Tongue (tissue), 2 donors: ENCODE results near the gene THBS4. TPM values are rescaled to one million over a fixed set of nuclear protein-coding genes. Genes with fewer than 3 reads are reported as not detected.

ENCODE experiments used
- DNase-seq: peaks from one replicate; pipeline ENCODE4 v3.0.0-alpha.2; 2015
- total RNA-seq: library from RNA; depleted of rRNA; stranded (reverse); fragments of >200 nt; gene quantifications from one replicate; pipeline ENCODE4 v1.2.3, GENCODE V29; 2014

Gene THBS4
- total RNA-seq, 1 donor from 2014 or later, result 789 TPM

- no peak for DNase-seq
These were observed 13.1 kb downstream of the THBS4 start for GRCh38 chr5:80048084-80048780.

GRCh38 chr5:80052464-80052863 is 17.3 kb downstream of the THBS4 start:
- DNase-seq, result no peak

GRCh38 chr5:80054682-80055081 is 19.5 kb downstream of the THBS4 start:
- no peak for DNase-seq

GRCh38 chr5:80055491-80056170 is 20.5 kb downstream of the THBS4 start:
- DNase-seq, result no peak

GRCh38 chr5:80057099-80057498 is 22.0 kb downstream of the THBS4 start:
- DNase-seq, result no peak

- DNase-seq, result no peak
These were observed 22.8 kb downstream of the THBS4 start for GRCh38 chr5:80057921-80058320.

GRCh38 chr5:80059354-80059980 is 24.3 kb downstream of the THBS4 start:
- DNase-seq, result no peak

GRCh38 chr5:80060966-80061365 is 25.8 kb downstream of the THBS4 start:
- peak; percentile 52 for DNase-seq

GRCh38 chr5:80061547-80061946 is 26.4 kb downstream of the THBS4 start:
- DNase-seq, result no peak

- DNase-seq, result no peak
These were observed 29.0 kb downstream of the THBS4 start for GRCh38 chr5:80064124-80064523.

- DNase-seq, result no peak
These were observed 31.9 kb downstream of the THBS4 start for GRCh38 chr5:80067016-80067415.

GRCh38 chr5:80067531-80068245 is 32.5 kb downstream of the THBS4 start:
- DNase-seq, result no peak

GRCh38 chr5:80068246-80068636 is 33.1 kb downstream of the THBS4 start:
- DNase-seq, result no peak

GRCh38 chr5:80068775-80069174 is 33.6 kb downstream of the THBS4 start:
- no peak for DNase-seq

- DNase-seq, result no peak
These were observed 34.2 kb downstream of the THBS4 start for GRCh38 chr5:80069251-80069800.

- no peak for DNase-seq
These were observed 34.8 kb downstream of the THBS4 start for GRCh38 chr5:80069918-80070318.

- DNase-seq, result no peak
These were observed 35.3 kb downstream of the THBS4 start for GRCh38 chr5:80070338-80071056.

- no peak for DNase-seq
These were observed 36.4 kb downstream of the THBS4 start for GRCh38 chr5:80071510-80072021.

GRCh38 chr5:80072103-80073073 is 37.2 kb downstream of the THBS4 start:
- no peak for DNase-seq
